ENCODE results near the gene ZNF644.

ZNF644 gene

GRCh38 chr1:91020967-91021685, 709 bp downstream of the ZNF644 start:
- peak; percentile 59 for DNase-seq (ENCODE audit: low read depth)

GRCh38 chr1:91020486-91020885, 1.3 kb downstream of the ZNF644 start:
- DNase-seq (ENCODE audit: low read depth) = no peak

DNA sequence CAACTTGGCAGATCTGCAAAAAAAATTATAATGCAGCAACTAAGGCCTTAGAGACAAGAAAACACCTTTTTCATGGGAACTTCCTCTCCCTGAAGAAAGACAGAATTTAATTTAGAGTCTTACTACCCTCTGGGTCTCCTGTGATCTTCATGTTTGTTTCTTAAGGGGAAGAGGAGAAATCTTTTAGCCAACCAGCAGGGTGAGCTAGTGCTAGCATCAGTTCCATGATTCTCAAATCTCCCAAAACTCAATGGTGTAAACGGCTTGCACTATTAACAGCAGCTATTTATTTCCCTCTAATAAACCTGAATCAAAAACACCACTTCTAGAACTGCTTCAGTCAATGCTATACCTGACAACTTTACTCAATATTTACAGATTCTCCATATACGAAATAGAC, 3.8 kb downstream of the ZNF644 start:
- DNase-seq (ENCODE audit: low read depth) = no peak

DNA sequence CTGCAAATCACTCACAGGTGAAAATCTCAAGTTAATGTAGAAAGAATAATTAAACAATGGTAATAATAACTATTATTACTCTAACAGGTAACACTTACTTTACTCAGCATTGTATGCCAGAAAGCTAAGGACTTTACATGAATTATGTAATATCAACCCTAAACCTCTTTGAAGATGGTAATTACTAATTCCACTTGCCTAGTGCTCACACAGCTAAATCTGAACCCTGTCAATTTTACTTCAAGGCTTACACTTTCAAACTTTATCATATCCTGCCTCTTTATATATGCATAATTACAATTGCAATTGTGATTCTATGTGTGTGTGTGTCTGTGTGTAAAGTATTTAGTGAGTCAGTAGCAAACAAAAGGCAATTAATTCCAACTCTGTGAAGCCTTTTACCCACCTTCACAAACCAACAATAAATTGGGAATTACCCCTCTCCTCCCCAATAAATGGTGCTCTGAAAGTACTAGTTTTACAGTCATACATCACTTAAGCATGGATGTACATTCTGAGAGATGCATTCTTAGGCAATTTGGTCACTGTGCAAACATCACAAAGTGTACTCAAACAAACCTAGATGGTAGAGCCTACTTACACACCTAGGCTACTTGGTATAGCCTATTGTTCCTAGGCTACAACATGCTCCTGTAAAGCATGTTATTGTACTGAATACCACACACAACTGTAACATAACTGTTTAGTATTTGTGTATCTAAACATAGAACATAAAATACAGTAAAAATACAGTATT, 5.9 kb downstream of the ZNF644 start:
- DNase-seq (ENCODE audit: low read depth) = no peak

- DNase-seq (ENCODE audit: low read depth) = no peak
Observed at GRCh38 chr1:91015358-91015780, 6.5 kb downstream of the ZNF644 start.

- DNase-seq (ENCODE audit: low read depth) = no peak
Observed at GRCh38 chr1:91014475-91014874, 7.4 kb downstream of the ZNF644 start.

DNA sequence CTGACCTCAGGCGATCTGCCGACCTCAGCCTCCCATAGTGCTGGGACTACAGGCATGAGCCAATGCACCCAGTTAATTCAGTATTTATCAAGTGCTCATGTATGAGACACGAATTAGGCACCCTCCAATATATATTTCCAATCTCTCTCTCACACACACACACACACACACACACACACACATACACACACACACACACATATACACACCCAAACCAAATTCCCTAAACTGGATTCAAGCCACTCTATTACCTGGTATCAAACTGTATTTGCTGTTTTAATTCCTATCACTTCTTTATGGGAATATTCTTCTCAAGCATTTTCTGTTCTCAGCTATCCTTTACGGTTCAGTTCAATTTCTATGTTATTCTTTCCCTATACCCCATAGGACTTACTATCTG, 8.5 kb downstream of the ZNF644 start:
- DNase-seq (ENCODE audit: low read depth) = no peak

DNA sequence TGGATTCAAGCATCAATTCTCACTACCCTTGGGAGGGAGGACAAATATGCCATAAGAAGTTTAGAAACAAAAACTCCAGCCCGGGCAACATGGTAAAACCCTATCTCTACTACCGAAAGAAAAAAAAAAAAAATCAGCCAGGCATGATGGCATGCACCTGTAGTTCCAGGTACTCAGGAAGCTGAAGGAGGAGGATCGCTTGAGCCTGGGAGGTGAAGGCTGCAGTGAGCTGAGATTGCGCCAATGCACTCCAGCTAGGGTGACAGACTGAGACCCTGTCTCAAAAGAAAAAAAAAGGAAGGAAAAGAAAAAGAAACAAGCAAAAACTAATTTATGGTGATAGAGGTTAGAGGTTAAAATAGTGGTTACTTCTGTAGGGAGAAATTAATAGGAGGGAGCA, 9.6 kb downstream of the ZNF644 start:
- DNase-seq (ENCODE audit: low read depth) = no peak

GRCh38 chr1:91011726-91012125, 10.1 kb downstream of the ZNF644 start:
- DNase-seq (ENCODE audit: low read depth) = no peak

DNA sequence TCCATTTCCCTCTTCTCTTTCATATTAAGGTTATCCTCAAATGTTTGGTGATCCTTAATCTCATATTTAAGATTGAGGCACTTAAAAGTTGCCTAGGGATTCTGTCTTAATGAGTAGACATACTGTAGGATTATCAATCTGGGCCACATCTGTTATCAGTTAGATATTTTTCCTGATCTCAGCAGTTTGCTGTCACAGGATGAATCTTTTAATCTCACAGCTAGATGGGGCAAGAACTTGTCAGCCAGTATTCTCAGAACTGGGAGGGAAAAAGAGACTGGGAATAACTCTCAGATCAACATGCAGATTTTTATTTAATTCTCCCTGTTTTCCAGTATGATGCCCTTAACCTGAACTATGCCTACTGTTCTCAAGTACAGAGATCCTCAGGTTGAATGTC, 14.0 kb downstream of the ZNF644 start:
- DNase-seq (ENCODE audit: low read depth) = no peak

DNA sequence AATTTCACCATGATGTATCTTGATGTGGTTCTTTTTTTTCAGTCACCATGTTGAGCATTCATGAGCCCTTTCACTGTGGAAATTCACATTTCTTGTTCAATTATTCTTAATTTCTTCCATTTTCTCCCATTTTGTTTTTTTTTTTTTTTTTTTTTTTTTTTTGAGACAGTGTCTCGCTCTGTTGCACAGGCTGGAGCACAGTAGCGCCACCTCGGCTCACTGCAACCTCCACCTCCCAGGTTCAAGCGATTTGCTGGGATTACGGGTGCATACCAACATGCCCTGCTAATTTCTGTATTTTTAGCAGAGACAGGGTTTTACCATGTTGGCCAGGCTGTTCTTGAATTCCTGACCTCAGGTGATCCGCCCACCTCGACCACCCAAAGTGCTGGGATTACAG, 14.7 kb downstream of the ZNF644 start:
- no peak for DNase-seq (ENCODE audit: low read depth)

- DNase-seq (ENCODE audit: low read depth) = no peak
Observed at GRCh38 chr1:91006113-91006908, 15.5 kb downstream of the ZNF644 start.

- DNase-seq (ENCODE audit: low read depth) = no peak
Observed at GRCh38 chr1:91005285-91005684, 16.6 kb downstream of the ZNF644 start.

GRCh38 chr1:91004145-91004544, 17.7 kb downstream of the ZNF644 start:
- no peak for DNase-seq (ENCODE audit: low read depth)

DNA sequence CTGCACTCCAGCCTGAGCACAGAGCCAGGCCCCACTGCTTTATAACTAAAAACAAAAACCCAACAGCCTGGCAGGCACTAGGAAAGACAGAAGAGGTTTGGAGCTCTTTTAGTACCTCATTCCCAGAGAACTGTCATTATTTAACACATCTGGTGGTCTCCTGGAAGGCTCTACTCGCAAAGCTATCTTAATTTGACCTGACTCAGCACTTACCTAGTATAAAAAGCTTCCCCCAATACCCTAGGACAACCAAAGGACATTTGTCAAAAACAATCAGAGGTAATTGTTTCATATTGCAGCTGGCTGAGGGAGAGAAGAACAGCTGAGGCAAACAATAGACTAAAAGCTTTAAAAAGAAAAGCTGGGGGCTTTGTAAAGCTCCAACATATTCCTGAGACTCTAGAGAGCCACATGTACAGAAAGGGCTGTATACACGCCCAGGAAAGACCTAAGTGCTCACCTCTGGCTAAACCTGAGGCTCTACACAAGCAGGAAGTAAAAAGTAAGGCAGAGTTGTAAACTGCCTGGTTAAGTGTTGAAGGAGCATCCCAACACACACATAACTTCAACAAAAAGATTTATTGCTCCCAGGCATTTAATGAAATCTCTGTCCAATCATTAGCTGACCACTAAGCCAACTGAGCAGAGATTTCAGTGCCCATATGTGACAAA, 25.0 kb downstream of the ZNF644 start:
- DNase-seq (ENCODE audit: low read depth) = no peak

DNA sequence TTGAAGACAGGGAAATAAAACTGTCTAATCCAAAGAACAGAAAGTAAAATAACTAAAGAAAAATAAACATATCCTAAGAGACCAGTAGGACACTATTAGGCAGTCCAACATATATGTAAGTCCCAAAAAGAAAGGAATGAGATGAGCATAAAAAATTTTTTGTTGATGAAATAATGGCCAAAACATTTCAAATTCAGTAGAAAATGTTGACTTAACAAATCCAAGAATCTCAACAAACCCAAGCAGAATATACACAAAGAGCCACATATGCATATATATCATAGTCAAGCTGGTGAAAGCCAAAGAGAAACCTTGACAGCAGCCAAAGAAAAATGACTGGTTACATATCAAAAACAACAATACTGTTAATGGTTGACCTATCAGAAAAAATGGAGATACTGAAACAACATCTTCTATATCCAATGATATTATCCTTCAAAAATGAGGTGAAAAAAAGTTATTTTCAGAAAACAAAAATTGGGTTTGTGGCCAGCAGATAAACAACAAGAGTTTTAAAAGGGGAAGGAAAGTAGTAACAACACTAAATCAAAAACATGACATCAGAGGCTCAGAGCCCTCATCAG, 26.4 kb downstream of the ZNF644 start:
- no peak for DNase-seq (ENCODE audit: low read depth)

DNA sequence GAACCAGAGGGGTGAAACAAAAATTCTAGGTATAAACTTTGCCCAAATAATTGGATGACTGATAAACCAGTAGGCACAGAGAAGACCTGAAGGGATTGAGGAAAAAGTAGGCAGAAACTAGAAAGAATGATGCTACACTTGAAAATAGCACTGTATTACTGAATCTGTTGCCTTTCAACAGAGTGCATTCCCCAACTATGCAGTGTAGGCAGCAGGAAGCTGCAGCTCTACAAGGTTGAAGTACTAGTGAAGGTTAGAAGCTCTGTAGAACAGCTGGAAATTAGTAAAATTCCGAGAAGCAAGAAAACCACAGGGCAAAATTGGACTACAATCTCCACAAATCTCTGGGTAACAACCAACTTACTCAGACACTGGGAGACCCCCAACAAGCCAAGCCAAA, 27.4 kb downstream of the ZNF644 start:
- no peak for DNase-seq (ENCODE audit: low read depth)

DNA sequence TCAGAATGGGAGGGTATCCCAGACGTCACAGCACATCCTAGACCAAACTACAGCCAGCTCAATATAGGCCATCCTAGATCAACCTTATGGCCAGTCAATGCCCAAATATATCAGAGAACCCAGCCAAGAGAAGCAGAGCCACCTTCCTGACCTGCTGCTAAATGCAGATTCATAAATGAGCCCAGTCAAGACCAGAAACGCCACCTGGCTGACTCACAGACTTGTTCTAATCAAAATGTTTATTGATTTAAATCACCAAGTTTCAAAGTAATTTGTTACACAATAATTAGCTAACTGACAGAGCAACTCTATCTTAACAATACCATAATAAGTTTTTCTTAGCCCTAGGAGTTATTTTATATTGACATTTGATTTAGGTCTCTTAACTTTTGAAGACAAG, 28.6 kb downstream of the ZNF644 start:
- DNase-seq (ENCODE audit: low read depth) = no peak

DNA sequence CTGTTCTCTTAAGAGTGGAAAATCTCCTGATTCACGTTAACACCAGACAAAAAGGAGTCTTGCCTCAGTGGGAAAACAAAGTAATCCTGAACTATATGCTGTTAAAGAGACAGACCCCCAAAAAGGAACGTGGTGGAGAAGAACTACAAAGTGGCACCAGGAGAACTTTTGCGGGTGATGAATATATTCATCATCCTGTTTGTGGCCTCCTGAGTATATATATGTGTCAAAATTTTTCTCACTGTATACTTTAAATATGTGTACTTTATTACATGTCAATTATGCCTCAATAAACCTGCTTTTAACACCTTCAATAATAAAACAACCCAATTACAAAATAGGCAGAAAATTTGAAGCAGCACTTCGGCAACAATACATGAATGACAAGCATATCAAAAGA, 31.1 kb downstream of the ZNF644 start:
- DNase-seq (ENCODE audit: low read depth) = no peak

DNA sequence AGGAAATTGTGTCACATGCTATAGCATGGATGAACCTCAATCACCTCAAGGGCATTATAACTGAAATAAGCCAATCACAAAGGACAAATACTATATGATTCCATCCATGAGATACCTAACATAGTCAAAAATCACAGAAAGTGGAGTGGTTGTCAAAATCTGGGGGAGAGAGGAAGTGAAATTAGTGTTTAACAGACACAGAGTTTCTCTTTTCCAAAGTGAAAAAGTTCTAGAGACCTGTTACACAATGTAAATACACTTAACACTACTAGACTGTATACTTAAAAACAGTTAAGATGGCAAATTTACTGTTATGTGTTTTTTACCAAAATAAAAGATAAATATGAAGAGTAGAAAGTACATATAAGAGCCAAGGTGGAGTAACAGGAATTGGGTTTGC, 31.8 kb downstream of the ZNF644 start:
- no peak for DNase-seq (ENCODE audit: low read depth)

GRCh38 chr1:90989302-90989701, 32.5 kb downstream of the ZNF644 start:
- DNase-seq (ENCODE audit: low read depth) = no peak

- no peak for DNase-seq (ENCODE audit: low read depth)
Observed at GRCh38 chr1:90987841-90988240, 34.0 kb downstream of the ZNF644 start.

Data from activated T-cell treated with anti-CD3 and anti-CD28 coated beads for 24 hours (primary cell).